ENCODE results near the gene C1orf116. TPM values are rescaled to one million over a fixed set of nuclear protein-coding genes. Genes with fewer than 3 reads are reported as not detected.

Gene C1orf116
- total RNA-seq: 45.7 TPM

DNA sequence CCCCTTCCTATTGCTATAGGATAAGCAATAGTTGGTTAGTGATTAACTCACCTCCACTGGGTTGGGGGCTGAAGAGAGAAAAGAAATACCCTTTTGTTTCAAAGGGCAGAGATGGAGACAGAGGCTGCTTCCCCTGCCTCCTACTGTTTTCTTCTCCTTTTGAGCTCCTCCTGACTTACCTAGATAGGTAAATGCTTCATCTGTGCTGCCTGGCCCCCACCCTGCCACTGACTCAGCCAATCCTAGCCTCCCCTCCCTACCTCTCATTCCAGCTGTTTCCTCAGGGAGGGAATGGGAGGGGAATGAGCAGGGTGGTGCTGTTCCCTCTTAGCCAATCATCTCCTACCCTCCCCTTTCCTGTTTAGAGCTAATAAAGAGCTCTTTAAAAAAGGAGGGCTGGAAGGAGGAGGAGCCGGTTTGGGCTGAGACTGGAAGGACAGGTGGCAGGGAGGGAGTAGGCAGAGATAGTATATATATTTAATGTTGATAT, at the start of gene C1orf116:
C1orf116 (minus strand) TSS at position 229 of the 490 bp plus-strand sequence. CDS start 5,158 bp downstream, outside the sequence.
- DNase-seq (ENCODE audit: low spot score): peak; percentile 80

DNA sequence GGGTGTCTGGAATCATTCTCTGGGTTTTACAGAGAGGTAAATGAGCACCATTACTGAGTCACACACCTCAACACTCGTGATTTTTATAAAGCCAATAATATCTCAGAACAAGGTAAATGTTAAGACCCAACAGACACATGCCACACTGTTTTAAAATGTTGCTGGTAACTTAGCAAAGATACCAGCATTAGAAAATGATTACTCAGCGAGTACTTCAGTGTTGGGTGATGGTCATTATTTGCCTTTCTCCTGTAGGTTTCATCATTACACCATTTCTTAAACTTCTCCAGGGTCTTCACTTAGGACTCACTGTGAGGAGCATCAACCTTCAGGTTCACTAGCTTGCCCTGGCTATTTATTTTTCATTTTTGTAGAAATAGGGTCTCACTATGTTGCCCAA, 49.2 kb upstream of the C1orf116 start:
- no peak for DNase-seq (ENCODE audit: low spot score)

DNA sequence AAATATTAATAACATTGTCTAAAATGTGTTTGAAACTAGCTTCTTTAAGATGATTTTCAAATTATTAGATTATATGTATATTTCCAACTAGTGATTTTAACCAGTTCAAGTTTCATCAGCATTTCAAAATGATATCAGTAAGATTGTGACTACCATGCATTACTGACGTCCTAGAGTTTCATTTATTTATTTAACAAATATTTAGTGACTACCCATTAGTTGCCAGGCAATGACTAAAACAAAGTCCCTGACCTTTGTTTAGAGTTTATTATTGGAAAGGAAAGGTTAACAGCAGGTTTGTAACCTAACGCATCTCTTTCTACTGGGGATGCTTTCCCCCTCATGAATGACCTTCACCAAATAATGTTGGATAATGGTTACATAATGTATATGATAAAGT, 48.5 kb upstream of the C1orf116 start:
- DNase-seq (ENCODE audit: low spot score): no peak

DNA sequence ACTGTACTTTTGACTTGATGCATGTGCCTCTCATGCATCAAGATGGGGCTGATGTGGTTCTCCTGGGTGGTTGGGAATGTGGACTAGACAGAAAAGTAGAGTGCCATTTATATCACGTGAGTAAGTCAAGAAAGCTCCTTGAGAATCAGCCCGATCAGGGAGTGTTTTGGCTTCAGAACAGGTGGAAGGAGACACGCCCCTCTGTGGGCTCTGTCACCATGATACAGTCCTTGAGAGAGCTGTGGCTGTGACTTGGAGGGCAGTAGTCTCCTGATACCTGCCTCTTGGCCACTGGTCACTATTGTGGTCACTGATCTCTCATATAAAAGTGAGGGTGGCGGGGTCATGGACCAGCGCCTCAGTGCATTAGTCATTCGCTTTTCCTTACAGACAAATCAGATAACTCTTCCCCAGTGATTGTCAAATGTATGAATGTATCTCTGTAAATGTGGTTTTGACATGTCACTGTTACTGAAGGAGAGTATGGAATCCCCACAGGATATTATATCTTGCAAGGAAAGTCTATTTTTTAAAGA, 47.2 kb upstream of the C1orf116 start:
- no peak for DNase-seq (ENCODE audit: low spot score)

DNA sequence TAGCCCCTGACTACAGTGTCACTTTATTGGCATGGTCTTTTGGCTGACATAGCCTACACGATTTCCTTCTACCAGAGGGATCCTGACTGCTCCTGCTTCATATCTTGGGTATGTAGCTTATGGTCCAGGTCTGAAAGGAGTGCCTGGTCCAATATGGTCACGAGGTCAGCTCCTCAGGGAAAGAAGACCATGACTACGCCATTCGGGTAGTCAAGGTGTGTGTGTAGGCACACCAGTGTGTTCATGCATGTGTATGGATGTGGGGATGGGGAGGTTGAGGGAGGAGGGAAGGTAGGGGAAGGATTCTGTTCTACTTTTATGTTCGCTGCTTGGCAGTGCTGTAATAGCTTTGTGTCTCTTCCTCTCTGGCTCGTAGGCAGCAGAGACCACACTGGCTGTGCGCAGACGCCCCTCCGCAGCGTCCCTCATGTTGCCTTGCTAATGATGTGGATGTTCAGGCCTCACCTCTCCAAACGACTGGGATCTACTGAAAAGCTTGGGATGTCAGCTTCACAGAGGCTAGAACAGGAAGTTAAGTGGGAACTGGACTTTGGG, 46.1 kb upstream of the C1orf116 start:
- no peak for DNase-seq (ENCODE audit: low spot score)

DNA sequence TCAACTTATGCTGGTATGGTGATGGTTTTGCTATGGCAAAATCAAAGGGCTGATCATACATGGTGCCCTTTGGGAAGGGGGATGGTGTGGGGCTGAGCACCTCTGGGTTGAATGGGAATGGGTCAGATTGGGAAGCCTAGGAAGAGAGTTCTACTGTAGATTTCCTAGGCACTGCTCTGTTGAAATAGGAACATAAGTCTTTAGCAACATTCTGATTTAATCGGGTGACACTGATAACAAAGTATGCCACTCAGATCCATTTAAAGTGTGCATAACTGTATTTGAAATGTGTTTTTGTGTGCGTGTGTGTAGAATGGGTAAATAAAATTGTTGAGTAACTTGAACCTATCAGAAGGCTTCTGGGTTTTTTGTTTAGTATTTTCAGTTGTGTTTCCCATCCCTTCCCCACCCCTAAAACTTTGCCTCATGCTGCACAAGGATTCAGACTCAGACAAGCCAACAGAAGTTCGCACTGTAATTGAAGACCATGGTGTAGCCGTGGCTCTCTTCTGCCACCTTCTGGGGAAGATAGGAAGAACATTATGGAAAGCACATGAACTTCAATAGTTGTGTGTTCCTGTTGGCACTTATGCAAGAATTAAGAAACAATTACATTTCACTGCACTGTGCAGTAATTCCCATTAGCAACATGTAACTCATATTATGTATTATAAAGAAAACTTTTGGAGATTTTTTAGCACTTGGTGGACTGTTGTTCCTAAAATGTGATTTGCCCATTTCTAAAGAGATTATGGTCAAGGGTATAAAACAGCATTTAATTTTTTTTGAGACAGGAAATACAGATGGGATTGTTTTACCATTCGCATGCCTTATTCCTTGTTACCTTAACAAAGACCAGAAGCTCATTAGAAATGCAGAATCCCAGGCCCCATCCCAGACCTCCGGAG, 45.2 kb upstream of the C1orf116 start:
- peak; percentile 83 for DNase-seq (ENCODE audit: low spot score)

DNA sequence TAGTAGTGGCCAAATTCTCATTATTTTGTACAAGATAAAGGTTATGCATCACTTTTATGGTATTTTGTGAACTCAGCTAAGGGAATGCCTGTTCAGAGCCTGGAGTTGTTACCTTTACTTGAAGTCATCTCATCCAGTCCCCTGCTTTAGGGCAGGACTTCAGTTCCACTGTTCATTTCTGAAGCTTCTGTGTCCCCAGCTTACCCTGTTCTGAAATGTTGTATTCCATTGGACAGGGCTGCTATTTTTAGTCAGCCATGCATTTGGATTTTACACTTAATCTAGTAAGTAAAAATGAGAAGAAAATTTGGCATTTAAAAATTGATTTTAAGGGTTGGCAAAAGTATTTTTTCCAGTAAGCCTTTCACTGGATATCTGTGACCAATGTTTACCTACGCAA, 44.5 kb upstream of the C1orf116 start:
- no peak for DNase-seq (ENCODE audit: low spot score)

DNA sequence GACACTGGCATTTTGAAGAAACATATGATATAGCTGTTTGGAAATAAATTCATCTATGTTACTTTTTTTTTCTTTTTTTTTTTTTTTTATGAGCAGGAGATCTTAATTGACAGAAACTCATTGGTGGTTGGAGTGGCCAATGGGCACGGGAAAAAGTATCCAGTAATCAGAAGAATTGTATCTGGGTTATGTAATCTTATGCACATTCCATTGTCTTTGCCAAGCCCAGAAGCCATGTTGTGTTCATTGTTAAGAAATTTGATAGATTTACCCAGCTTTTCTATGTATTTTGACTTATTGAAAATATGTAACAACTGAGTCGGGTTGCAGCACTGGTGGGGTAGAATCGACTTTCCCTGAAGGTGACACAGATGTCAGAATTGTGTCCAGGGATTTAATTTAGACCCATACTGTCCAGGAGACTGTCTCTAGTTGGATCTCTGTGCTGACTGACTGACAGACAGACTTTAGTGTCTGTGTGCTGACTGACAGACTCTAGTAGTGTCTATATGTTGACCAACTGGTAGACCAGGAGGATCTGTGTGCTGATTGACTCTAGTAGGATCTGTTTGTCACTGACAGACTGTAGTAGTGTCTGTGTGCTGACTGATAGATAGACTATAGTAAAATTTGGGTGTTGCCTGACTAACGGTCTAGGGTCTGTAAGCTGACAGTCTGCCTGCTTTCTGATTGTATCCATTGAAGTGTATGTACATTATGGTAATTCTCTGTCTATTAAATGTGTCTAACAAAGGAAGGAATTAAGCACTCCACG, 43.8 kb upstream of the C1orf116 start:
- DNase-seq (ENCODE audit: low spot score): no peak

DNA sequence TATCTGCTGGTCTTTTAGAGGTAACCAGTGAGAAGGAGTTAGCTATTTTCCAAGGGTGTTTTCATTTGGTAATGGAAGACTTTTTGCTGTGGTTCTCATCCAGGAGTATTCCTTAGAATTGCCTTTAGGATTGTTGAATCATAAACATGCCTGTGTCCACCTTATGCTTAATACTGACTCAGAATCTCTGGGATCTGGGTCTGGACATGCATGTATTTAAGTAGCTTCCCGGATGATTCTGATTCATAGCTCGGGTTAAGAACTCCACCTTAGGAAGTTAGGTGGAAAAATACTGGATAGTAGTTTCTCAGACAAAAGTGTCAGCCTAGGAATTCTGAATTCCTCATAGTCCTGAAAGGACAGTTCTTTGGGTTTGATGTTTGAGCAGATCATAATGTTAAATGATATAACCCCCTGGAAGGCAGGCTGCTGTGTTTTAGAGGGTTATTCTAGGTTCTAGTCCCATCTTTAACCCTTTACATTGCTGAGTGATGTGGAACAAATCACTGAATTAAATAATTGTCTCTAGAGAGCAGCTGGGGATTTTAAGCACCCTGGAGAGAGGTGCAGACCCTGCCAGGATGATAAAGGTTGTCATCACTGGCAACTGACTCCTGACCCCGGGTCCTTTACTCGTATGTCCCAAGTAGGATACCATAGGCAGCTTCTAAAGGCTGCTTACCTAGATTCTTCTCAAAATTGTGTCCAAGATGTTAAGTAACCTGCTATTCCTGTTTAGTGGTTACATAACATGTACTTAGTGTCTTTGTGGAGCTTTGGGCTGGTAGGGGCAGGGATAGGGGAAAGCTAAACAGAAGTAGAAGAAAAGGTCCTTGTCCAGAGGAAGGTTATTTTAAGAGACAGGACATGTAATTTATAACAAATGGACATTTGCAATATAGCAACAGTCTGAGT, 41.6 kb upstream of the C1orf116 start:
- no peak for DNase-seq (ENCODE audit: low spot score)

DNA sequence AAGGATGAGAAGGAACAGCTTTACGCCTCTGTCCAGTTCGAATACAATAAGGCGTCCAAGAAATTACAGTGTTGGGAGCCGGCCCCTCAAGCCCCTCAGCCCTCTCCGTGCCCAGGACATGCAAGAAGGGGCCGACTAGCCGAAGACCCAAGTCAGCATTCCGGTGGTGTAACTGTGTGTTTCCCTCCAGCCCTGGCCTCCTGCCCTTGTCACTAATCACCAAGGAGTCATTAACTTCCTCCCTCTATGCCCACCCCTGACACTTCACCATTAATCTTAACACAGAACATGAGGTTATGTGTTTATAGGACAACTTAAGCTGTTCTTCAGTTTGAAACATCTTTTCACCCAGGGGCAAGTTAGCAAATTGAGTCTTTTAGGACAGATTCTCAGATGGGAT, 39.7 kb upstream of the C1orf116 start:
- DNase-seq (ENCODE audit: low spot score): no peak

DNA sequence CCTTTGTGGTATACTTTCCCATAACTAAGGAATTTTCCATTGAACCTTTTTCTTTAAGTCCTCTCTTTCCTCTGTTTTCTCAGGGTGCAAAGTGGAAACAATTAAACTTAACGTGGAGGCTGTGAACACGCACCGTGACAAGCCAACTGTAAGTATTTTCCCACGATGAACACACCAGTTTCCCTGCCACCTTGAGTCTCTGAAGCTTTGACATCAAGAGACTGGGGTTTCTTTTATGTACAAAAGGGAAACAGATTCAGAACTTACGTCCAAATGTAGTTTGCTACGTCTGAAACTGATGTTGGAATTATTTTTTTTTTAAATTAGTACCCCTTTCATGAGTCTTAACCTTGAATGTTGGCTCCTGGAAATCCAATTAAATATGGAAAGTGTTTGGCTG, 38.9 kb upstream of the C1orf116 start:
- no peak for DNase-seq (ENCODE audit: low spot score)

DNA sequence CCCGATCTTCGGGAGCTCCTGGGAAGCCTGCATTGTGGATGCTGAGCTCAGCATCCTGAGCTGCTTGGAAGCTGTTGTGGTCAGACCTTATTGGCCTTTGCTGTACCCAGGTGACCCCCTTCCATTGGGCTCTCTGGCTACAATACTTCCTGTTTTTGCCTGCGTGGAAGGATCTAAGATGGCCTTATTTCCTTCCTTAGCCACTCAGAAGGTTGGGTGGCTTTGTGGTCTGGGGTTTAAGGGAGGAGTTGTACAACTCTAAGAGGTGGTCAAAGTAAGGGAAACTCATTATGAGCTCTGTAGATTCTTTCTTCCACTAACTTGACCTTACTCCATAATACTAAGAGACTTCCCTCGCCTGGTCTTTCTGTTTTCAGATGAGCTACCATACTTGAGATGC, 38.3 kb upstream of the C1orf116 start:
- no peak for DNase-seq (ENCODE audit: low spot score)

DNA sequence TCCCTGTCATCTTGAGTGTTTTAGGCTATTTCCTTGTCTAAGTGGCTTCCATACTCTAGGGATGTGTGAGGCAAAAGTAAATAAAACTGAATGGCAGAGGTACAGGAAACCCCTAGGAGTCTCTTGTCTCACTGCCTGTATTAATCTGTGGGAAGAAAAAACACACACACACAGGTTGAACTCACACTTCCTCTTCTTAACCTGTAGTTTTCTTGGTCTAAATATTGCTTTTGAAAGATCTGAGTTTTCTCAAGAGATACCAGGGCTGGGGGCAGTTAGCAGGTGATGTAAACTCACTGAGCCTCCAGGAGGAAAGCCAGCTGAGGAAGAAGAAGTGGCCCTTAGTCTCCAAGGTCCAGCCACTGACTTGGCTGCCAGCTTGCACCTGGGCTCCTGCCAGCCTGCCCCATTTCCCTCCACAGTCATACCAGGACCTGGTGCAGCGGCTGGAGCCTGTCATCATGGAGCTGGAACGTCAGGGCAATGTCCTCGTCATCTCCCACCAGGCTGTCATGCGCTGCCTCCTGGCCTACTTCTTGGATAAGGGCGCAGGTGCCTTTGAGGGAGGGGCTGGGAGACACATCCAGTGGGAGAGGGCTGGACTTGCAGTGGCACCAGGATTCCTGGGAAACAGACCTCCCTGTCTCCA, 37.4 kb upstream of the C1orf116 start:
- DNase-seq (ENCODE audit: low spot score): no peak

DNA sequence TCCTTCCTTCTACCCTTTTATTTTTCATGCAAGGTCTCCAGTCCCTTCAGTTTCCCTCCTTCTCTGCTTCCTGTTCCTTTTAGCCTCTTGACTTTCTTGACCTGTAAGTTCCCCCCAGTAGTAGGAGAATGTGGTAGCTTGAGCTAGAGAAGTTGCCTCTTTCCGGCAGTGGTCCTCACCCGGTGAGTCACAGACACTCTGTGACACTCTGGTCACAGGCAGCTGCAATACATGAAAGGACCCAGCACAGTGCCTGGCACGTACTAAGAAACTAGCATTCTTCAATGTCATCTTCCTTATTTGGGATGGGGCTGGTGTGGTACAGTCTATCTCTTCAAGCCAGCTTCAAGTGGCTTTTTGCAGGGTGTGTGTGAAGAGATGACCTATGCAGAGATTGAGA, 36.5 kb upstream of the C1orf116 start:
- DNase-seq (ENCODE audit: low spot score): no peak

DNA sequence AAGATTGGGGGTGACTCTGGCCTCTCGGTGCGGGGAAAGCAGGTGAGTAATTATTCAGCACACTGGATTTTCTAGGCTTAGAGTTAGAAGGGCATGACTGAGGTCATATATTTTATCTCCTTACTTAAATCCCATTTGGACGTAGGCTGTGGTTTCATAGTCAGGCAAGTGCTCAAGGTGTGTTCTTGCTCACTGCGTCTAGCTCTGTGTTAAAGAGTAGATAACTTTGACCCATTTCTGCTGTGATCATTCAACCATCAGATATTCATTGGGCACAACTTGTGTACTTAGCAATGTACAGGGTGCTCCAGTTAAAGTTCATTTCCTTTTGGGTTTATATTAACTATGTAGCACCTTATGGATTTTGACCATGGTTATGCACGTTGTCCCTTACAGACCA, 35.1 kb upstream of the C1orf116 start:
- DNase-seq (ENCODE audit: low spot score): no peak

DNA sequence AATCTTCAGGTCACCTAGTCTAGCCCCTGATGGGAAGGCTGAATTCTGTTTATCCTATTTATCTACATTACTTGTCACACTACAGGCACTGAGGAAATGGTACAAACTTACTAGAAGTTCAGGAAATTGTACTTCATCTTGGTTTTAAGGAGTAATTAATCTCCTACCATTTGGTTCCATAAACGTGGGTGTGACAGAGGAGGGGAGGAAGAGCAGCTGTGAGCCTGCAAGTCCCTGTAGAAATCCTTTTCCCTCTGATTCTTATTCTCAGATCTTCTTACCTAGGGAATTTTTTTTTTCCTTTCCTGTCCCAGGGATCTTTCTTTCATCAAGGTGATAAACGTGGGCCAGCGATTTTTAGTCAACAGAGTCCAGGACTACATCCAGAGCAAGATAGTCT, 34.6 kb upstream of the C1orf116 start:
- no peak for DNase-seq (ENCODE audit: low spot score)

DNA sequence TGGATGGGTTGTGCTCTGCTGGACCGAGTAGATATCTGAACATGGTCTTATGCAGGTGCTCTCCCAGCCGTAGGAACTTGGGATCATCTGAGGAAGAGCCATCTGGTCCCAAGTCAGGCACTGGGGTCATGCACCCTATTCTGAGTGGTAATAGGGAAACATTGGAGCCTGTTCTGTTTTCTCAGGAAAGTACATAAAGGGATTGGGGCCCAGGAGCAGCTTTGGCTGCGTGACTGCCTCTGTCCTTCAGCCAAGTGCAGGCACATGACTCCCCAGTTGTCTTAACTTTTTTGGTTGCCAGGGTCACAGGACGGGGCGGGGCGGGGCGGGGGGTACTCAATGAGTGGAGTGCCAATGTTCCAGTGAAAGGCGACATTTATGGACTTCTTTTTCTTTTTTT, 32.0 kb upstream of the C1orf116 start:
- DNase-seq (ENCODE audit: low spot score): no peak

DNA sequence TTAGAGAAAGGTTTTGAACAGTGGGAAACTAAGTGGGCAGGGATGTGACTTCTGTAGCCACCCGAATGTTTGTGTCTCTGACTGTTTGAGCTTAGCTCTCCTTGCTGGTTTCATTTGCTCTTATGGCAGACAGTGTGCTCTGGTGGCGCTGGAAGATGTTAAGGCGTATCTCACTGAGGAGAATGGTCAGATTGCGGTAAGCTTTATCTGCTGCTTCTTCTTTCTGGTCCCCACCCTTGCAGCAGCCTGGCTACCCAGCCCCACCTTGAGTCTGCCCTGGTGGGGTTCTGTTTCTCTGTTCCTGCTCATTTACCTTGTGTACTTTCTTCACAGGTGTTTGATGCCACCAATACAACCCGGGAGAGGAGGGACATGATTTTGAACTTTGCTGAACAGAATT, 30.5 kb upstream of the C1orf116 start:
- DNase-seq (ENCODE audit: low spot score): no peak

DNA sequence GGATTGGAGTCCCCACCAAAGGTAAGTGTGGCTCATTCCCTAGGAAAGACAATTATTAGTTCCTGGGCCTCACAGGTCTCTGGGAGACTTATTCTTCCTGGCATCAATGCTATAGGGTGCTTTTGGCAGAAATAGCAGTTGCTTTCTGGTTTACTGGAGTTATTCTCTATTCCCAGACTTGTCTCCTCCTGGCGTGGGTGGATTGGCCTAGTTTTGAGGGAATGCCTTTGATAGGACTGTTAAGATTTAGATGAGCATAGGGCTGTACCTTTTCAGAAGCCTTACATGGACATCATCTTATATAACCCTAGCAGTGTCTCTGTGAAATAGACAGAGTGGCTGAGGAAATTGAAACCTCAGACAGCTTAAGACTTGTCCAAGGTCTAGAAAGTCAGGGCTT, 29.5 kb upstream of the C1orf116 start:
- DNase-seq (ENCODE audit: low spot score): no peak

DNA sequence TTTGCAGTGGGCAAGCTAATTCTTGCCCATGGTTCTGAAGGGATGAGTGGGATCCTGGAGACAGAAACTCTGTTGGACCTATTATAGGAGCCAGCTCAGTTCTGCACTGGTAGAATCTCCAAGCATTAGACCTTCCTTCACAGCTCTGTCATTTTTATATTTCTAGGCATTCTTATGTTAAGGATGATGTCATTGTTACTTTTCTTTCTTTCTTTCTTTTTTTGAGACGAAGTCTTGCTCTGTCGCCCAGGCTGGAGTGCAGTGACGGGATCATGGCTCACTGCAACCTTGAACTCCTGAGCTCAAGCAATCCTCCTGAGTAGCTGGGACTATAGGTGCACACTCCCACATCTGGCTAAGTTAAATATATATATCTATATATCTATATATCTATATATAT, 28.0 kb upstream of the C1orf116 start:
- no peak for DNase-seq (ENCODE audit: low spot score)

DNA sequence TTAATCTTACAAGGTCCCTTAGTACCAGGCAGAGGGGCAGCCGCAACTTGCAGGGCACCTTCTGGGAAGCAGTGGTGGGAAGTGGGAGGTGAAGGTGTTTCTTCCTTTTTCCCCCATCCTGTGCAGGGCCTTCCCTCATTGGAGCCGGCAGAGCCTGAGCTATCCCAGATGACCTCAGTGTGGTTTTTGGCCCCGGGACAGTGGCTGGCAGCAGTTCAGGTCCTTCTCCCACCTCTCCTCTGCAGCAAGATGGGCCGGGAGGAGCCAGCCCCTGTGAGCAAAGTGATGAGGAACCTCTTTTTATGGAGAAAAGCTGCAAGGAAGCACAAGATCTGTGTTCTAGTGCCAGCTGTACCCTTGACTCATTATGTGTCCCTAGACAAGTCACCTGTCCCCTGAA, 27.3 kb upstream of the C1orf116 start:
- DNase-seq (ENCODE audit: low spot score): no peak
